Endothelial cell of umbilical vein (primary cell): ENCODE data around the gene RMND1. TPM values are rescaled to one million over a fixed set of nuclear protein-coding genes. Genes with fewer than 3 reads are reported as not detected.

Experiments
- BruUV-seq: library from RNA; stranded (reverse); fragments of 400-500 nt; replicated peaks from 2 replicates; lab custom pipeline; 2021; lab: Mats Ljungman, UMichigan
- CTCF ChIA-PET: fragments of 300-600, 350-600 bp; sonication (Branson Sonifier 250); formaldehyde crosslinking; loops from one replicate; lab custom pipeline; 2021; ENCODE audit warnings: antibody characterized with exemption, inconsistent platforms; lab: Charles Lee
- POLR2A ChIA-PET: fragments of 300-600, 350-600 bp; sonication (Branson Sonifier 250); formaldehyde crosslinking; loops from one replicate; lab custom pipeline; 2021; ENCODE audit warnings: antibody characterized with exemption, inconsistent platforms; lab: Charles Lee
- DNase-seq: peaks from one replicate; pipeline ENCODE4 v3.0.0-alpha.2; 2011; ENCODE audit warnings: low read depth, low spot score
- FAIRE-seq: peaks from 2 replicates; lab custom pipeline; 2011; peaks lifted over from hg19 to GRCh38; lab: Jason Lieb, UNC
- H2AFZ ChIP-seq: 2 replicates; pipeline ENCODE4 v1.6.0; 2012; ENCODE audit warnings: low read depth, low read length, control low read depth, inconsistent platforms
- H3K27ac ChIP-seq: 2 replicates; pipeline ENCODE4 v1.5.1; 2011; ENCODE audit warnings: low read depth, mild to moderate bottlenecking, control low read depth, low read length, moderate library complexity; ENCODE audit not compliant: insufficient read depth
- H3K27me3 ChIP-seq, 2 experiments: 2 replicates each; pipeline versions ENCODE4 v1.6.0 to v1.6.1; 2011; ENCODE audit warnings: low read length in 2 of 2, mixed read lengths in 1 of 2; ENCODE audit not compliant: control insufficient read depth in 2 of 2, insufficient read depth in 2 of 2
- H3K36me3 ChIP-seq, 2 experiments: 2 replicates in 1 of 2; 3 replicates in 1 of 2; pipeline ENCODE4 v1.5.1; 2011; ENCODE audit warnings: low read length in 2 of 2, mild to moderate bottlenecking in 1 of 2, moderate library complexity in 1 of 2; ENCODE audit not compliant: control insufficient read depth in 2 of 2, insufficient read depth in 2 of 2; ENCODE audit errors: extremely low read depth in 1 of 2
- H3K4me1 ChIP-seq: 3 replicates; pipeline ENCODE4 v1.5.1; 2011; ENCODE audit warnings: mild to moderate bottlenecking, low read length; ENCODE audit not compliant: control insufficient read depth, insufficient read depth; ENCODE audit errors: extremely low read depth
- H3K4me2 ChIP-seq: 2 replicates; pipeline ENCODE4 v1.6.1; 2011; ENCODE audit warnings: low read length, control low read depth, mixed read lengths; ENCODE audit not compliant: insufficient read depth
- H3K4me3 ChIP-seq, 3 experiments: fragments of 200-600 bp in 1 of 3; sonication (generic), shearing (Covaris generic) in 1 of 3; replicated peaks in 1 of 3; 2 replicates each; pipeline ENCODE4 v1.5.1; 2011 to 2016; ENCODE audit warnings: control low read depth in 3 of 3, low read length in 3 of 3, mild to moderate bottlenecking in 2 of 3, inconsistent platforms in 1 of 3, low read depth in 1 of 3, moderate library complexity in 1 of 3; ENCODE audit not compliant: insufficient read depth in 1 of 3
- H3K79me2 ChIP-seq: 2 replicates; pipeline ENCODE4 v1.6.0; 2012; ENCODE audit warnings: low read length, inconsistent platforms; ENCODE audit not compliant: control insufficient read depth, insufficient read depth
- H3K9ac ChIP-seq: replicated peaks from 2 replicates; pipeline ENCODE3; 2011; ENCODE audit warnings: low read length, control low read depth; ENCODE audit not compliant: insufficient read depth; ENCODE audit errors: extremely low read depth
- H3K9me1 ChIP-seq: replicated peaks from 3 replicates; pipeline ENCODE4 v1.6.0; 2011; ENCODE audit warnings: mild to moderate bottlenecking, low read length; ENCODE audit not compliant: control insufficient read depth, insufficient read depth; ENCODE audit errors: extremely low read depth
- H3K9me3 ChIP-seq: replicated peaks from 2 replicates; pipeline ENCODE4 v1.5.1; 2012; ENCODE audit warnings: low read length, inconsistent platforms; ENCODE audit not compliant: control insufficient read depth, insufficient read depth
- H4K20me1 ChIP-seq: replicated peaks from 2 replicates; pipeline ENCODE3; 2011; ENCODE audit warnings: mild to moderate bottlenecking, low read length; ENCODE audit not compliant: control insufficient read depth, insufficient read depth; ENCODE audit errors: extremely low read depth
- CTCF ChIP-seq, 2 donors: IDR thresholded peaks; 1 replicate in 1 of 2; 2 replicates in 1 of 2; pipeline ENCODE4 v1.5.1; 2011; ENCODE audit warnings: low read length in 2 of 2, mild to moderate bottlenecking in 2 of 2, moderate library complexity in 2 of 2, control low read depth in 1 of 2, inconsistent platforms in 1 of 2, low read depth in 1 of 2; ENCODE audit not compliant: insufficient read depth in 1 of 2; ENCODE audit errors: extremely low read depth in 1 of 2
- EZH2 ChIP-seq: IDR thresholded peaks from 2 replicates; pipeline ENCODE4 v1.6.1; 2012; ENCODE audit warnings: borderline replicate concordance, low read depth, mild to moderate bottlenecking, moderate library complexity, low read length, inconsistent platforms; ENCODE audit not compliant: severe bottlenecking
- FOS ChIP-seq: IDR thresholded peaks from 2 replicates; pipeline ENCODE4 v1.6.1; 2011; ENCODE audit warnings: mild to moderate bottlenecking, low read length, moderate library complexity, borderline replicate concordance; ENCODE audit not compliant: insufficient read depth
- GATA2 ChIP-seq: IDR thresholded peaks from 2 replicates; pipeline ENCODE4 v1.7.0; 2011; ENCODE audit warnings: low read depth, mild to moderate bottlenecking, moderate library complexity, mixed read lengths, low read length; ENCODE audit not compliant: insufficient read length, insufficient read depth
- JUN ChIP-seq: IDR thresholded peaks from 2 replicates; pipeline ENCODE4 v1.6.1; 2011; ENCODE audit warnings: borderline replicate concordance, low read depth; ENCODE audit not compliant: insufficient read length, insufficient read depth
- MYC ChIP-seq: IDR thresholded peaks from one replicate; pipeline ENCODE4 v1.6.1; 2011; ENCODE audit warnings: mild to moderate bottlenecking, low read depth, low read length
- POLR2A ChIP-seq: IDR thresholded peaks from 2 replicates; pipeline ENCODE4 v1.6.1; 2012; ENCODE audit warnings: low read depth, mild to moderate bottlenecking, control low read depth, low read length
- POLR2AphosphoS5 ChIP-seq: IDR thresholded peaks from 2 replicates; pipeline ENCODE4 v1.6.1; 2012; ENCODE audit warnings: low read depth, mild to moderate bottlenecking, control low read depth, low read length, moderate library complexity; ENCODE audit not compliant: insufficient read depth
- dilution Hi-C: fragments of 300-500 bp; cut with MboI; formaldehyde crosslinking; loops from one replicate; pipeline ENCODE4 v1.15.0; 2019; ENCODE audit warnings: low sequenced_read_pairs; ENCODE audit not compliant: extremely low pct_ligation_motif_present
- intact Hi-C: fragments of 100-400 bp; cut with micrococcal nuclease; formaldehyde crosslinking; loops from one replicate; pipeline ENCODE4 v1.10.0; 2022
- polyA plus RNA-seq, 4 experiments: library from polyadenylated mRNA; depleted of rRNA in 3 of 4; stranded (reverse) in 3 of 4; unstranded in 1 of 4; fragments of >200 nt; gene quantifications; 2 replicates each; pipeline versions ENCODE4 v1.2.1 to v1.2.3, GENCODE V29; 2011 to 2012; ENCODE audit warnings: missing spikeins in 1 of 4
- total RNA-seq: library from RNA; stranded (reverse); gene quantifications from 2 replicates; pipeline ENCODE4 v1.2.3, GENCODE V29; 2021
- TF ChIP-seq, protein P1 (sequence below): IDR thresholded peaks from 2 replicates; pipeline ENCODE4 v1.6.1; 2011; ENCODE audit not compliant: insufficient read depth, insufficient read length

The RMND1 gene
- total and polyA plus RNA-seq, 2 donors (not counting 3 experiments of a cell fraction or from before 2014, with no cell fraction given), result 6.3 to 21.4 TPM

DNA sequence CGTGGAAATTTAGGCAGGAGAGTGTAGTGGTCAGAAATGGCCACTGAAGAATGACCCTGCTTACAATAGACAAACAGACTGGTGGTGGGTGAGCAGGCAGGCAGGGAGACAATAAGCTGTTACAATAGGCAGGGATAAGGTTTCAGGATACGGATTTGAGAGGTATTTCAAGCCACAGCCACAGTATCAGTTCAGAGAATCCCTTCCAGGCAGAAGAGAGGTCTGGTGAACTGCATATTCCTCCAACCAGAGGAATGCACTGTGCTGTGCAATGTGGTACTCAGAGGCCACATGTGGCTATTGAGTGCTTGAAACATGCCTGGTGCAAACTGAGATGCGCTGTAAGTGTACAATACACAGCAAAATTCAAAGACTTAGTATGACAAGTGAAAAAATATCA lies 20.6 kb downstream of the RMND1 start:
- TF ChIP-seq FOS, result no peak
- TF ChIP-seq GATA2, result no peak
- TF ChIP-seq POLR2A, result no peak
- TF ChIP-seq, protein P1, sequence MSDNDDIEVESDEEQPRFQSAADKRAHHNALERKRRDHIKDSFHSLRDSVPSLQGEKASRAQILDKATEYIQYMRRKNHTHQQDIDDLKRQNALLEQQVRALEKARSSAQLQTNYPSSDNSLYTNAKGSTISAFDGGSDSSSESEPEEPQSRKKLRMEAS, result no peak
- no peak for TF ChIP-seq POLR2AphosphoS5
- no peak for TF ChIP-seq EZH2
- no peak for TF ChIP-seq MYC
- no peak for TF ChIP-seq CTCF (IDR thresholded peaks at IDR 0.05; ENCODE audit: extremely low read depth in 1 of 2, insufficient read depth in 1 of 2, low read depth in 1 of 2, low read length in 2 of 2)
- TF ChIP-seq JUN, result no peak
- Histone ChIP-seq H3K9me3 (no peaks in the 10 kb centered on the region), H3K4me1 (no peaks in the 10 kb centered on the region), H3K27ac (no peak overlapping the region), H3K36me3 (peaks cover 3 to 8% of the 10 kb centered on the region in 2 experiments), H3K9ac (no peak overlapping the region), H2AFZ (no peak overlapping the region), H3K27me3 (no peaks in the 10 kb centered on the region), H3K4me2 (no peak overlapping the region), H4K20me1 (no peaks in the 10 kb centered on the region), H3K4me3 (no peak overlapping the region), H3K79me2 (no peaks in the 10 kb centered on the region), H3K9me1 (no peaks in the 10 kb centered on the region)
- no peak for FAIRE-seq
- intact Hi-C loops, result no loop called here
- DNase-seq, result no peak
- dilution Hi-C loops, result no loop called here
- BruUV-seq, result no TSS peak
- POLR2A ChIA-PET, result no interaction called here
- CTCF ChIA-PET, result no interaction called here
